K562 (cell line): ENCODE data around the gene TMEM53. TPM values are rescaled to one million over a fixed set of nuclear protein-coding genes. Genes with fewer than 3 reads are reported as not detected.
A peak's percentile ranks its signal among the peaks of the same experiment; 100 is the strongest.

Experiments used
- ARID3B ChIP-seq: fragments of 250-450 bp; sonication (Bioruptor Pico); IDR thresholded peaks from 2 replicates; pipeline ENCODE4 v1.4.0; 2020; ENCODE audit warnings: borderline replicate concordance
- CBX1 ChIP-seq: sonication (generic); IDR thresholded peaks from 2 replicates; pipeline ENCODE4 v1.6.1; 2016; ENCODE audit warnings: antibody characterized with exemption, low read depth, mild to moderate bottlenecking
- CHD1 ChIP-seq: fragments of 200-600 bp; sonication (generic); IDR thresholded peaks from one replicate; pipeline ENCODE4 v1.6.1; 2012; ENCODE audit warnings: mild to moderate bottlenecking, moderate library complexity, low read length, inconsistent platforms
- CUX1 ChIP-seq: fragments of 200-800 bp; sonication (Bioruptor generic); IDR thresholded peaks from 2 replicates; pipeline ENCODE4 v1.6.1; 2016; ENCODE audit warnings: missing genetic modification characterization, missing compliant biosample characterization
- FOSL1 ChIP-seq: fragments of 200-800 bp; sonication (Bioruptor generic); conservative IDR thresholded peaks from 2 replicates; pipeline ENCODE4 v1.6.1; 2016; ENCODE audit warnings: missing genetic modification characterization, missing compliant biosample characterization
- ILF3 ChIP-seq: fragments of 450-650 bp; IDR thresholded peaks from 2 replicates; pipeline ENCODE4 v1.6.1; 2018; ENCODE audit warnings: antibody characterized with exemption, mild to moderate bottlenecking, moderate library complexity, borderline replicate concordance
- NFIC ChIP-seq: fragments of 450-650 bp; IDR thresholded peaks from 2 replicates; pipeline ENCODE4 v1.6.1; 2017; ENCODE audit warnings: mild to moderate bottlenecking, inconsistent platforms
- OTX1 ChIP-seq: fragments of 450-650 bp; formaldehyde crosslinking; IDR thresholded peaks from 2 replicates; pipeline ENCODE4 v1.4.0; 2022; ENCODE audit warnings: mild to moderate bottlenecking
- PKNOX1 ChIP-seq: fragments of 450-650 bp; IDR thresholded peaks from 2 replicates; pipeline ENCODE4 v1.6.1; 2016
- TAL1 ChIP-seq: fragments of 450-650 bp; IDR thresholded peaks from 2 replicates; pipeline ENCODE4 v1.6.1; 2016; ENCODE audit warnings: mild to moderate bottlenecking
- TBL1XR1 ChIP-seq, 2 experiments: IDR thresholded peaks; 2 replicates each; pipeline ENCODE4 v1.6.1; 2012; ENCODE audit warnings: improper control_type of control experiment in 2 of 2, low read length in 2 of 2, mild to moderate bottlenecking in 1 of 2
- TRIM24 ChIP-seq, 2 experiments: fragments of 450-650 bp; IDR thresholded peaks; 2 replicates each; pipeline ENCODE4 v1.6.1; 2016
- ZBTB17 ChIP-seq: fragments of 450-650 bp; formaldehyde crosslinking; IDR thresholded peaks from 2 replicates; pipeline ENCODE4 v1.4.0; 2020; ENCODE audit warnings: mild to moderate bottlenecking
- ZKSCAN8 ChIP-seq: fragments of 200-800 bp; sonication (Bioruptor generic); IDR thresholded peaks from 2 replicates; pipeline ENCODE4 v1.6.1; 2016; ENCODE audit warnings: missing genetic modification characterization, missing compliant biosample characterization
- ZNF398 ChIP-seq: fragments of 250-450 bp; sonication (Bioruptor Pico); IDR thresholded peaks from 2 replicates; pipeline ENCODE4 v1.8.0; 2021; ENCODE audit warnings: moderate library complexity, mild to moderate bottlenecking, inconsistent platforms
- ZNF551 ChIP-seq: fragments of 250-450 bp; sonication (Bioruptor Pico); IDR thresholded peaks from 2 replicates; pipeline ENCODE4 v1.5.0; 2021; ENCODE audit warnings: mild to moderate bottlenecking, moderate library complexity
- ZNF639 ChIP-seq, 2 experiments: fragments of 200-800 bp in 1 of 2; sonication (Bioruptor generic) in 1 of 2; sonication (generic) in 1 of 2; formaldehyde crosslinking in 1 of 2; IDR thresholded peaks in 1 of 2; conservative IDR thresholded peaks in 1 of 2; 2 replicates each; pipeline versions ENCODE4 v1.5.0 to v1.6.1; 2016 to 2020; ENCODE audit warnings: missing compliant biosample characterization in 1 of 2, missing genetic modification characterization in 1 of 2, missing genetic modification reagents in 1 of 2
- ZNF695 ChIP-seq: fragments of 450-650 bp; formaldehyde crosslinking; IDR thresholded peaks from 2 replicates; pipeline ENCODE4 v1.4.0; 2020; ENCODE audit warnings: mild to moderate bottlenecking, moderate library complexity
- polyA plus RNA-seq, 8 experiments: library from polyadenylated mRNA; depleted of rRNA in 4 of 8; stranded (reverse) in 5 of 8; unstranded in 3 of 8; fragments of >200 nt; fragmentation: Nextera tagmentation in 2 of 8; fragmentation: Illumina TruSeq in 1 of 8; extraction: Ambion mirVana in 2 of 8; extraction: Trizol in 1 of 8; gene quantifications; 2 replicates each; pipeline versions ENCODE4 v1.2.1 to v1.2.3, GENCODE V29; 2011 to 2014; ENCODE audit warnings: inconsistent platforms in 1 of 8, missing spikeins in 1 of 8
- total RNA-seq, 7 experiments: library from RNA; depleted of rRNA in 6 of 7; stranded (reverse); fragments of >200 nt in 6 of 7; fragmentation: Illumina TruSeq in 2 of 7; extraction: Trizol in 2 of 7; gene quantifications; 2 replicates each; pipeline versions ENCODE4 v1.2.1 to v1.2.3, GENCODE V29; 2011 to 2021; ENCODE audit warnings: low replicate concordance in 1 of 7

TMEM53 gene
- total and polyA plus RNA-seq, 9 of the 15 experiments (the other 6 are each of a cell fraction or from before 2014, with no cell fraction given) = 0.23 to 3.7 (median 2.0) TPM

- TF ChIP-seq CUX1 (CRISPR knock-in tag) (no peak), ZBTB17 (CRISPR knock-in tag) (no peak), NFIC (peak; percentile 96), ZKSCAN8 (0 out of 2 replicates have a peak, but pooled peaks have one; percentile 56), CHD1 (no peak), ZNF398 (CRISPR knock-in tag) (no peak), TRIM24 (IDR thresholded peaks at IDR 0.05) (no peak), TAL1 (peak; percentile 9; the same call in 1 of the 2 replicates), ARID3B (CRISPR knock-in tag) (no peak), ZNF695 (no peak), OTX1 (CRISPR knock-in tag) (no peak), TBL1XR1 (IDR thresholded peaks at IDR 0.05; ENCODE audit: low read length in 2 of 2) (no peak), CBX1 (no peak), ZNF639 (CRISPR knock-in tag; conservative IDR thresholded peaks at IDR 0.05 in 1 of 2, IDR thresholded peaks at IDR 0.05 in 1 of 2) (no peak), FOSL1 (tag) (no peak), ILF3 (no peak), PKNOX1 (peak; percentile 25; the same call in 1 of the 2 replicates), ZNF551 (no peak)
Measured at GRCh38 chr1:44620072-44620471, 54.2 kb downstream of the TMEM53 start (continued).
